Measurements from ENCODE around the gene RALGPS1.

Gene RALGPS1

GRCh38 chr9:127244609-127245601, 330.3 kb downstream of the RALGPS1 start:
- peak; percentile 98 for DNase-seq

DNA sequence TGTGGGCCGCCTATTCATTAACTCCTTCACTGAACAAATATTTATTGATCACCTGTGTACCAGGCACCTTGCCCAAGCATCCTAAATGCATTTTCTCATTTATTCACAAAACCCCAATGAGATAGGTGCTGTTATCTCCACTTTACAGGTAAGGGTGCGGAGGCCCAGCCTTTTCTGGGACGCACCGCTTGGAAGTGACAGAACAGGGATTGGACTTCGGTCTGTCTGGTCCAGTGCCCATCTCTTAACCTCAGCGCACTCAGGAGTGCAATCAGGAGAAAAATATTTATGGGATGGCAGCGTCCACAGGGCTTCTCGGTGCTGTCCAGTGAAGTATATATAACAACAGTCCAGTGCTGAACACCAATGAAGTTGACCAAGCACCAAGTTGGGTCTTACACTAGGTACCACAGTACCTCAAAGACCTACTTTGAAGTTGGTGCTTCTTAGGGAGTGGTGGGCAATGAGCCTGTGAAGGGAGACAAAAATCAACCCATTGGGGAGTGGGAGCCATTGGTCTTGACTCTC, 331.1 kb downstream of the RALGPS1 start:
- no peak for DNase-seq

- no peak for DNase-seq
Observed at GRCh38 chr9:127248241-127248640, 333.7 kb downstream of the RALGPS1 start.

- DNase-seq, result no peak
Observed at GRCh38 chr9:127249877-127250276, 335.3 kb downstream of the RALGPS1 start.

- DNase-seq, result no peak
Observed at GRCh38 chr9:127250896-127251391, 336.4 kb downstream of the RALGPS1 start.

- DNase-seq, result no peak
Observed at GRCh38 chr9:127252410-127253318, 338.1 kb downstream of the RALGPS1 start.

DNA sequence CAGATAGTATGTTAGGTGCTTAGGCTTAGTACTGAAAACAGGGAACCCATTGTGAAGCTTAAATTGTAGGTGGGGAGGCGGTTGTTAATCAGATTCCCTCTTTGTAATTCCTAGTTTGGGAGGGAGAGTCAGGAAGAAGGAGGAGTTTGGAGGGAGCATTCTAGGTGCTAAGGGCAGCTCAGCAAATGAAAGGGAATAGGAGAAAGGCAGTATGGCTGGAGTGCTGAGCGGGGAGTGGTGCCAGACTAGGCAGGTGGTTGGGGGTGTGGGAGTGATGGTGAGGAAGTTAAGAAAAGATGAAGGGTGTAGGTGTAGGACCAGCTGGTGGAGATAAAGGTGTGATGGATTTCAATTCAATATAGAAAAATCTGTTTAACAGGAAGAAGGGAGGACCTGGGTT, 338.9 kb downstream of the RALGPS1 start:
- DNase-seq, result no peak

GRCh38 chr9:127255692-127256091, 341.1 kb downstream of the RALGPS1 start:
- no peak for DNase-seq

DNA sequence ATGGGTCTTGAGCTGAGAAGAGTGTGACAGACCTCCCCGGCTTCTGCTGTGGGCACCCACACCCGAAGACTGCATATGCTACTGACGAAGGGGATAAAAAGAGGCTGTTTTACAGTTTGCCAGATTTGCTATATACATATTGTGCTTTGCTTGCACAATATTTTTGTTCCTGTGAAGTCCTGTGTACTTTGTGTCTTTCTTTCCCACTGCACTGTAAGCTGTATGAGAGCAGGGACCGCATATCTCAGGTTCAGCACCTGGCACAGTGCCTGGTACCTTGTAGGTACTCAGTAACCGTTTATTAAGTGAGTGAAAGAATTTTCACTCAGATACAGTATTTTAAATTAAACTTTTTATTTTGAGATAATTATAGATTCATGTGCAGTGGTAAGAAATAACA, 341.7 kb downstream of the RALGPS1 start:
- DNase-seq, result no peak

GRCh38 chr9:127258606-127259471, 344.3 kb downstream of the RALGPS1 start:
- DNase-seq, result no peak

DNA sequence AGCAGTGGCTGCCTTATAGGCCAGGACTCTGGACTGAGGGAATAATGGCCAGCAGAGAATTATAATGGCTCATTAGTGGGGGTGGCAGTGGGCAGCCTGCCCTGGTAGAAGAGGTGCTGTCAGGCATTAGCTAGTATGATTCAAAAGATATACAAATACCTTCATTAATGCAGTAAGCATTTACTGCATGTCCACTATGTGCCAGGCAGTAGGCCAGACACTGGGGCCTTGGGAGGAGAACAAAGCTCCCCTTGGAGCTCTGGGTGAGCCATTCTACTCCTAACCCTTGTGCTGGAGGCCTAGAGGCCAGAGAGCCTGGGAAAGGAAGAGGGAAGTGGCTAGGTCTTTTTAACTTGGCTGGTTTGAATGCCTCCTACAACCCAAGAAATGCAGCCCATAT, 348.0 kb downstream of the RALGPS1 start:
- no peak for DNase-seq

GRCh38 chr9:127263237-127263636, 348.7 kb downstream of the RALGPS1 start:
- DNase-seq, result no peak

DNA sequence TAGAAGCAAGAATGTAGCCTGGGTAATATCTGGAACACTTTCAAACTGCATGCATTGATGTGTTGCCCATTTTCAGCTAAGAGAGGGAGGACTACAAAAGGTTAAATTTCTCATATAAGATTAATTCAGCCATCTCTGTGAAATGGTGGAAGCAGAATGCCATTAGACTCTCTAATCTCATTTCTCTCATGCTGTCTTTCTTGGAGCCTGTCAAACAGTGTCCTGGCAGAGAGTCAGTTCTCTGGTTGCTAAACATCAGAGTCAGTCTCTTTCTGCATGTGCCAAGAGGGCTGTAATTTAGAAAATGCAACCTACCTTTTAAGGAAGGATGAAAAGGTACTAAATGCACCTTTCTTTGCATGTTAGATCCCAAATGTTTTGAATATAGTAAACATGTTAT, 349.1 kb downstream of the RALGPS1 start:
- DNase-seq, result no peak

DNA sequence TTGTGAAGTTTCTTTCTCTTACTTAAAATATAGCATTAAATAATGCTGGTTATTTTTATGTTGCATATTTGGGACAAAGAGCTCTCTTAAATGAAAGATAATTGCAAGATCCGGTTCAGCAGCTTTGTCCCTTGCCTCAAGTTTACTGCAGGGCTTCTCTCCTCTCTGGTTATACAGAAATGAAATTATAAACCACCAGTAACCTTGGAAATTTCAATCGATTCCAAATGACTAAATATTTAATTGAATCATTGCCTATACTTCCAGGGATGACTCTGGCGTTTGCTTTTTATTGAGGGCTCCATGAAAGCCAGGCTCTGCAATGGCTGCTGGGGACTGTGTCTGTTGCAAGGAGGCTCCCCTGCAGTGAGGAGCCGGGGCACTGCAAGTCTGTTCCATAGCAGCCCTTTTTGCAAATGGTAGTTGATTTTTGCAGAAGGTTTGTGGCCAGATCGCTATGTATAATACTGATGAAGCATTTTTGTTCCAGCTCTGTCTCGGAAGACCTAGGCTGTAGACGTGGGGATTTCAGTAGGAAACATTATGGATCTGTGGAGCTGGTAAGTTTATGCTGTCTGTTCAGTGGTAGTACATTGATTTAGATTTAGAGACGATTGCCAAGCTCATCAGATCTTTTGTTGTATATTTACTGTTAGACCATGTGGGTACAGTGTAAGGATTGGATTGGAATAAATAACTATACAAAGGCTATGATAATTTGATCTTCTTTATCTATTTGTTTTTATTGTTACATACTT, 350.1 kb downstream of the RALGPS1 start, which contains the start of gene GARNL3:
Gene GARNL3 (plus strand): TSS at position 313 of the 758 bp plus-strand sequence. CDS start 104 bp downstream, at position 417.
- no peak for DNase-seq

DNA sequence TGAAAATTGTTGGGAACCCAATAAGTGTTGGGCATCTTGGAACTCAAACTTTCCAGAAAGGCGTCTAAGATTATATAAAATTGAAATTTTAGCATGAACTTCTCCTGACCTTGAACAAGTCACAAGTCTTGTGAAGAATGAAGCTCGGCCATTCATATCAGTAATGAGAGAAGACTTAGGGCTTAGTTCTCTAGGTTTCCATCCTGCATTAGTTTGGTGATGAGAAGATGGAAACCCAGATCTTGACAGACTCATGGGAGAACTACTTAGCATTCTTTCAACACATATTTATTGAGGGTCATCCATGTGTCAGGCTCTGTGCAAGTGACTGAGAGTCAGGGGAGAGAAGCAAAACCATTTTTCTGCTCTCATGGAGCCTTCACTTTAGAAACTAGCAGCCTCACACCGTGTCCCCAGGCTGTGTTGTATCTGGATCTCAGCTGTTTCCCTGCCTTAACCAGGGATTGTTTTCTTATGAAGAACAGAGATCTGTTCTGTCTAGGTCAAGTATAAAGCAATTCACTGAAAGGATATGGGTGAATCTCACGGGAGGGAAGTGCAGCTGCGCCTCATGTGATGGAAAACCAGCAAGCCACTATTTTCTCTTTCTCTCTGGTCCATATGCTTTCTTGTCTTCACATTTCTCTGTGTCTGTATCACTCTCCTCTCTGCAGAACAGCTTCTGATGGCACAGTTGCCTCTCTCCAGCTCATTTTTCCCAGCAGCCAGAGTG, 353.4 kb downstream of the RALGPS1 start:
- no peak for DNase-seq

GRCh38 chr9:127269449-127269848, 354.9 kb downstream of the RALGPS1 start:
- no peak for DNase-seq
